Ovary (tissue), 9 donors: ENCODE data around the gene CACNB4. TPM values are rescaled to one million over a fixed set of nuclear protein-coding genes. Genes with fewer than 3 reads are reported as not detected.

Experiments used
- DNase-seq, 5 donors: peaks; one replicate each; pipeline ENCODE4 v3.0.0-alpha.2; 2019 to 2020
- H3K27ac ChIP-seq, 2 donors: fragments of 200-600 bp; one replicate each; pipeline versions ENCODE4 v1.5.1 to v1.8.0; 2019 to 2022
- H3K27me3 ChIP-seq: fragments of 200-600 bp; one replicate; pipeline ENCODE4 v1.8.0; 2022
- H3K36me3 ChIP-seq: fragments of 200-600 bp; sonication (generic); one replicate; pipeline ENCODE4 v1.5.1; 2019
- H3K4me1 ChIP-seq: one replicate; pipeline ENCODE4 v1.8.1; 2013; ENCODE audit warnings: mild to moderate bottlenecking, moderate library complexity; ENCODE audit not compliant: insufficient read depth
- H3K4me3 ChIP-seq: fragments of 200-600 bp; sonication (generic); one replicate; pipeline ENCODE4 v1.5.1; 2017
- H3K9me3 ChIP-seq, 2 donors: fragments of 200-600 bp in 1 of 2; sonication (generic) in 1 of 2; one replicate each; pipeline versions ENCODE4 v1.5.1 to v1.8.1; 2013 to 2019; ENCODE audit warnings: mild to moderate bottlenecking in 1 of 2, moderate library complexity in 1 of 2
- CTCF ChIP-seq, 3 donors: fragments of 450-650 bp in 2 of 3; fragments of 200-600 bp in 1 of 3; IDR thresholded peaks; one replicate each; pipeline versions ENCODE4 v1.5.1 to v1.8.0; 2016 to 2022; ENCODE audit warnings: antibody characterized with exemption in 3 of 3, mild to moderate bottlenecking in 1 of 3
- EP300 ChIP-seq: sonication (generic); formaldehyde crosslinking; IDR thresholded peaks from one replicate; pipeline ENCODE4 v1.6.1; 2017; ENCODE audit warnings: antibody characterized with exemption
- POLR2A ChIP-seq: fragments of 450-650 bp; IDR thresholded peaks from one replicate; pipeline ENCODE4 v1.6.1; 2017; ENCODE audit warnings: antibody characterized with exemption, mild to moderate bottlenecking, moderate library complexity
- WGBS, 3 donors: extraction: QIAGEN DNeasy Blood & Tissue Kit in 1 of 3; methylation state at CpG; one replicate each; pipeline versions ENCODE4 v1.1.5 to v1.1.7; 2013 to 2017; 5-methylcytosine and 5-hydroxymethylcytosine counted together
- intact Hi-C, 4 donors: fragments of 100-400 bp; cut with DNase I; formaldehyde crosslinking; loops; one replicate each; pipeline versions ENCODE4 v1.11.0 to v1.15.1; 2022 to 2023
- polyA plus RNA-seq, 2 donors: library from polyadenylated mRNA; stranded (reverse); fragments of 200-250 nt in 1 of 2; fragments of 350-450 nt in 1 of 2; fragmentation: Illumina TruSeq in 1 of 2; extraction: RNeasy Lipid Tissue Mini Kit (QIAGEN cat#74804) in 1 of 2; gene quantifications; one replicate each; pipeline ENCODE4 v1.2.3, GENCODE V29; 2013 to 2014
- total RNA-seq, 7 donors: library from RNA; depleted of rRNA in 2 of 7; stranded (reverse); fragments of >200 nt in 2 of 7; fragmentation: NEBNext Ultra II Directional in 3 of 7; extraction: Animal tissue kit (Norgen Biotek cat#: 25700) in 3 of 7; gene quantifications; one replicate each; pipeline versions ENCODE4 v1.1.0 to v1.2.4, GENCODE V29; 2016 to 2023
- donor health status: DM: no; HTN: no; CAD: no; lungs with moderate emphysema.
- donor health status: DM: no; HTN: no; CAD: no.
- donor health status: Bipolar disorder and iron deficiency.
- donor health status: DM: yes; HTN: yes; CAD: no.
- donor health status: DM: no; HTN: no; CAD: no.
- donor health status: DM: yes; HTN: yes; CAD: no.

Gene CACNB4
- total and polyA plus RNA-seq, 9 donors = 0.23 to 1.9 (median 1.0) TPM

DNA sequence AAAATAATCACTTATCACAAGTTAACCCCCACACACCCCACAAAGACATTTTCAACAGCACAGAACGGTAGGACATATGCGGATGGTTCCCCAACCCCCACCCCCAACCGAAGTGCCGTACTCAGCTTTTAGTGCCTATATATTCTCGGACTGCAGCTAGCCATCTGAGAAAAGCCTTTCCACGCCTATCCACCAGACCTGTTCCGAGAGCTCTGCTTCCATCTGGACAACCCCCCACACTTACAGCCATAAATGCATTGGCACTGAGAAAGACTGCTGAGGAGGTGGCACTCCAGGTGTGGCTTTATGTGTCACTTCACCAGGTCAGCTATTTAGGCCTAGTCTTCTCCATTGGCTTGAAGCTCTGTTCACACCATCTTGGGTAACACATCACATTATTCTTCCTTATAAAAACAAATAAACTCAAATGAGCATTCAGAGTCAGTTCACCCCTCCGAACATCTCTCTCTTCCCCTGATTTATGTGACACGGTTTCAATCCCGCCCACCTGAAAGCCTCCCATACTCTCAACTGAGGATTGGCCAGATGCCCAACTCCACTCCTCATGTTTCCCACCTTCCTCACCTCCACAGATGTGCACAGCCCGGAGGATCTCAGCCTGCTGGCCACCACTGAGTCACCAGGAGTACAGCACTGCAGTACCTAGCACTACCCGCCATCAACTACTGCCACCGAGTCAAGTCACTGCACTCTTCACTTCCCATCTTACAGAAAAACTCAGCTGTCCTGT lies 127.4 kb downstream of the CACNB4 start:
- Histone ChIP-seq H3K27me3 (no peaks in the 10 kb centered on the region), H3K36me3 (no peaks in the 10 kb centered on the region), H3K4me3 (no peak overlapping the region), H3K4me1 (no peaks in the 10 kb centered on the region), H3K9me3 (no peaks in the 10 kb centered on the region), H3K27ac (no peak overlapping the region)
- 88 to 91% (median 89%) methylated on average over 13 of the region's 13 CpGs for WGBS, 3 donors
- intact Hi-C loops = no loop called here
- no peak for DNase-seq
- no peak for TF ChIP-seq POLR2A
- TF ChIP-seq EP300 = no peak
- no peak for TF ChIP-seq CTCF (IDR thresholded peaks at IDR 0.05)

- no peaks in the 10 kb centered on the region for H3K27me3 ChIP-seq
- WGBS, 3 donors = 71 to 93% (median 84%) methylated on average over 4 of the region's 4 CpGs
- no peaks in the 10 kb centered on the region for H3K4me1 ChIP-seq
- no peak overlapping the region for H3K4me3 ChIP-seq
- H3K27ac ChIP-seq = no peak overlapping the region
- intact Hi-C loops = no loop called here
- no peaks in the 10 kb centered on the region for H3K36me3 ChIP-seq
- no peak for DNase-seq
- TF ChIP-seq POLR2A (no peak), CTCF (IDR thresholded peaks at IDR 0.05) (no peak), EP300 (no peak)
- no peaks in the 10 kb centered on the region for H3K9me3 ChIP-seq
Observed at GRCh38 chr2:151968770-151969470, 129.9 kb downstream of the CACNB4 start.

- 57 to 70% (median 66%) methylated on average over 11 of the region's 11 CpGs for WGBS, 3 donors
- Histone ChIP-seq H3K9me3 (no peaks in the 10 kb centered on the region), H3K4me3 (no peak overlapping the region), H3K27ac (no peak overlapping the region), H3K36me3 (no peaks in the 10 kb centered on the region), H3K27me3 (no peaks in the 10 kb centered on the region), H3K4me1 (no peaks in the 10 kb centered on the region)
- intact Hi-C loops = no loop called here
- no peak for TF ChIP-seq CTCF (IDR thresholded peaks at IDR 0.05)
- no peak for TF ChIP-seq POLR2A
- TF ChIP-seq EP300 = no peak
- no peak for DNase-seq
Observed at GRCh38 chr2:151967829-151968722, 130.8 kb downstream of the CACNB4 start.

GRCh38 chr2:151965884-151966283 lies 133.0 kb downstream of the CACNB4 start:
- WGBS, 3 donors = 89 to 93% (median 90%) methylated on average over 4 of the region's 4 CpGs
- H3K27me3 ChIP-seq = no peaks in the 10 kb centered on the region
- intact Hi-C loops = no loop called here
- no peaks in the 10 kb centered on the region for H3K4me1 ChIP-seq
- no peaks in the 10 kb centered on the region for H3K36me3 ChIP-seq
- TF ChIP-seq POLR2A = no peak
- TF ChIP-seq EP300 = no peak
- no peaks in the 10 kb centered on the region for H3K9me3 ChIP-seq
- no peak overlapping the region for H3K4me3 ChIP-seq
- no peak overlapping the region for H3K27ac ChIP-seq
- no peak for DNase-seq
